HG02610 (cell line): Measurements from ENCODE around the gene TBC1D24.
A peak's percentile ranks its signal among the peaks of the same experiment; 100 is the strongest.

Source experiments
- ATAC-seq: cut with Tn5 transposase; IDR thresholded peaks from one replicate; pipeline ENCODE4 v1.9.1; 2021; ENCODE audit warnings: mild to moderate bottlenecking, moderate library complexity; ENCODE audit not compliant: unreplicated experiment

The TBC1D24 gene

DNA sequence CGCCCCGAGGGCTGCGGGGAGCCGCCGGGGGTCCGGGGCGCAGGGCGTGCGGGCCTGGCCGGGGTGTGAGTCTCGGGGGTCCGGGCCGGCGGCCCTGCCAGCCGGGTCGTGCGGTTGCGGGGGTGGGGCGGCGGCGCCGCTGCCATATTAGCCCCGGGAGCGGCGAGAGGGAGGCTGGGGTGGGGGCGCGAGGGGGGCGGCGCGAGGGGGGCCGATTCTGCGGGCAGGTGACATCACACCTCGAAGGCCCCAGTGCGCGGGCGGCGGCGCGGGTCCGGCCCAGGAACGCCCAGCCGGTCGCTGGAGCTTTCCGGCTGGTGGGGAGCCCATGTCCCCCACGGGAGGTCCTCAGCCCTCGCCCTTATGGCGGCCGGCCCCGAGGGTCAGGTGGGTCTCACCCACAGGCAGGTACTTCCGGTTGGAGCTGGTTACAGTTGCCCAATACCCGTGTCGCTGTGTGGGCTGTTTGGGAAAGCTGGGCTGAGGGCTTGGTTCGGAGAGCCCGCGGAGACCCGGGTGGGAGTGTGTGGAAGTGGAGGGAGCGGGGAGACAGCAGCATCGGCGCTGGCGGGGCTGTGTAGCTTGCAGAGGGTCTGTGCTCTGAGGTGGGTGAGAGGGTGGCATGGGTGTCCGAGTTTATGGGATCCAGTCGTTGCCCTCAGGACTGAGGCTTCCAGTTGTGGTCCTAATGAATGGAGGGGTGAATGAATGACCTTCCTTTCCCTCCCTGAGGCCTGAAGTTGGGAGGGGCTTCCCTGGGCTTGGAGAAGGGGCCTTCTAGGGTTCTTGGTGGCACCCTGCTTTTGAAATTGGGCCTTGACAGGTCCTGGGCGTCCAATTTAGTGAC, 39.6 kb downstream of the TBC1D24 start:
- ATAC-seq, result no peak

DNA sequence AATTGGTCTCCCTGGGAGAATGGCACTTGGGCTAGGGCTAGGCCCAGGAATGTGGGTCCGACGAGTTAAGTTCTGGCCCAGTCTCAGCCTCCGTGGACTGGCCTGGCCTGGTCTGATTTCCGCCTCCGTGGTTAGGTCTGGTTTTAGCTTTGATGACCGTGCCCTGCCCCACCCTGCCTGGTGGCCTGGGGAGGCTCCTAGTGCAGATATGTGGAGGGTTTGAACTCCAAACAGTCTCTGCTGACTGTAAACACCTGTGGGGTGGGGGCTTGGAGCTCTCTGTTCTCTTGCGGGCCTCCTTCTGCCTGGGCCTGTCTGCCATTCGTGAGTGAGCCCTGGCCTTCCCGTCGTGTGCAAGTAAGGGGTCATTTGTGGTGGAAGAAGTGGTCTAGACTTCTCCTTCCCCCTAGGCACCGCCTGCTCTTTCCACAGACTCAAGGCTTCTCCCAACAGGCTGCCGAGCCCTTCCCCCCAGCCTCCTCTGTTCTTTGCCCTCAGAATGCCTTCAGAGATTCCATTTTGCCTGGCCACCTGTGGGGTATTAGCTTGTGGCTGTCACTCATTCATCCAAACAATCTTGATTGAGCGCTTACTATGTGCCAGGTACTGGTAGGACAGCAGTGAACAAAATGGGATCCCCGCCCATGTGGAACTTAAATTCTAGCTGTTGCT, 40.4 kb downstream of the TBC1D24 start:
- no peak for ATAC-seq

DNA sequence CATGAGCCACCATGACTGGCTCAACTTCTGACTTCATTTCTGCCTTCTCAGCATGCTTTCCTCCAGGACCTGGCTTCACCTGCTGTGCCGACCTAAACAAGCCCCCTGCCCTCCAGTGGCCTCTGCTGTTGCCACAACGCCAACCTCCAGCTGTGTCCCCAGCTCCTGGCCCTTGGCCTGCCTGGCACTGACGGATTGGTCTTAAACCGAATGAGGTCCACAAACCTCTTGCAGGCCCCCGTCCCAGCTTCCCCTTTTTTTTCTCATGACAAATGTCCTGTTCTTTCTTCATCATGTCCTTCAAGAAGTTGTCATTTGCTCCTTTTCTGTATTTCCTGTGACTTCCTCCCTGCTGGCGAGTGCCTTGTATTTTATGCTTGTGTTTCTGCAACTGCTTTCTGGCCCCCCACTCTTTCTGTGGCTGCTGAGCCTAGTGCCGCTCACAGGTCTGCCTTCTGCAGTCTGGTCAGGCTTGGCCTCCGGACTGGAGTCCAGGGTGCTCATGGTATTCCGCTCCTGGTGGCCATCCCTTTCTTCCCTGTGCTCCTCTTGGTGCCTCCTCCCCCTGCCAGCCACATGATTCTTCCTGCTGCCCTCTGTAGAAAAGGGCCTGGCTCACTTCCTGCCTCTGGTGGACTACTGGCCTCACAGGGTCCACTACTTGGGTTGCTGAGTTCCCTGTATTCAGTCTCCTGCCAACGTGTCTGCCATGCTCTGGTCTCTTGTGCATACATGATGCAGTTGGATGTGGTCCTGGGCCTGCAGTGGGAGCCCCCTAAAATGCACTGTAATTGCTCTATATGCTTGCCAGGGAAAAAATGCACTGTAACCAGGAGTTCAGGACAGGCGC, 41.7 kb downstream of the TBC1D24 start:
- no peak for ATAC-seq

DNA sequence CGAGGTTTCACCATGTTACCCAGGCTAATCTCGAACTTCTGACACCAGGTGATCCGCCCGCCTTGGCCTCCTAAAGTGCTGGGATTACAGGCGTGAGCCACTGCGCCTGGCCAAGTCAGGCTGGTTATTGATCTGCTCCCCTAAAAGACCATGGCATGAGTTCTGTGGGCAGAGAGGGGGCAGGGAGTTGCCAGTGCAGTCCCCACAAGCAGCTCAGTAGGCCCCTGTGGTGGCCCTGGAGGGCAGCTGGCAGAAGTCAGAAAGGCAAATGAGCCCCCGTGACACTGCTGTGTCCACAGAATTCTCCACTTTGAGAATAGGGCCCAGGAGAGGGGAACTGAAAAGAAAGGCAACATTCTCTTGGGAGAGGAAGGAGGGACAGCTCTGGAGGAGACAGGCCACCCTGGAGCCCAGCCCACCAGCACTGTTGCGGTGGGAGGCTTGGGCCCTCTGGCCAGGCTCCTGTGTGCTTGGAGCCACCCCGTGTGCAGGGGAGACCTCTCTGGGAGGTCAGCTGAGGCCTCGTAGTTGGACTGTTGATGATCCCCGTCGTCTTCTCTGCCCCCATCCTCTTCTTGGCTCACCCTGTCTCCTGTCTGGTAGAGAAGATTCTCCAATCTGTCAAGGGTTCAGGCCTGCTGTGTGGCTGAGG, 43.2 kb downstream of the TBC1D24 start:
- no peak for ATAC-seq

DNA sequence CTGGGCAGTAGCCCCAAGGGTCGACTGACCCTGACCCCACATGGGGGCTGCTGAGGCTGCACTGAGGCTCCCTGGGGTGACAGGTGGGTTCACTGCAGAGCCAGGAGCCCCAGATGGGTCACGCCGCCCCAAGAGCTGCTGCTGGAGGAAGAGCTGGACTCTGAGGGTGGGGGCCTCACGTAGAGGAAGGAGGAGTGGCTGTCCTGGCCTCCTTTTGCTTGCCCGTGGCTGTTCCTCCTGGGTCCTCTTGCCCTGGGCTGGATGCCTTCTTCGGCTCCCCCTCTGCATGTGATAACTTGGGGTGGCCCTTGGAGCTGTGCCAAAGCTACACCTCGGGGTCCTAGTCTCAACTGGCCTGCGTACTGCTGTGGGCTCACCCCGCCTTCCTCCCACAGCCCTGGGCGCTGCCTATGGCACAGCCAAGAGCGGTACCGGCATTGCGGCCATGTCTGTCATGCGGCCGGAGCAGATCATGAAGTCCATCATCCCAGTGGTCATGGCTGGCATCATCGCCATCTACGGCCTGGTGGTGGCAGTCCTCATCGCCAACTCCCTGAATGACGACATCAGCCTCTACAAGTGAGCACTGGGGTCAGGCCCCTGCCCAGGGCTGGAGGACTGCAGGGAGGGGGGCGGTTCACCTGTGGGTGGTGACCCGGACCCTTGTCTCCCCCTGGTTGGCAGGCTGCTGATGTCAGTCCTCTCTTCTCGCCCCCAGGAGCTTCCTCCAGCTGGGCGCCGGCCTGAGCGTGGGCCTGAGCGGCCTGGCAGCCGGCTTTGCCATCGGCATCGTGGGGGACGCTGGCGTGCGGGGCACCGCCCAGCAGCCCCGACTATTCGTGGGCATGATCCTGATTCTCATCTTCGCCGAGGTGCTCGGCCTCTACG, 44.1 kb downstream of the TBC1D24 start:
- ATAC-seq, result no peak

DNA sequence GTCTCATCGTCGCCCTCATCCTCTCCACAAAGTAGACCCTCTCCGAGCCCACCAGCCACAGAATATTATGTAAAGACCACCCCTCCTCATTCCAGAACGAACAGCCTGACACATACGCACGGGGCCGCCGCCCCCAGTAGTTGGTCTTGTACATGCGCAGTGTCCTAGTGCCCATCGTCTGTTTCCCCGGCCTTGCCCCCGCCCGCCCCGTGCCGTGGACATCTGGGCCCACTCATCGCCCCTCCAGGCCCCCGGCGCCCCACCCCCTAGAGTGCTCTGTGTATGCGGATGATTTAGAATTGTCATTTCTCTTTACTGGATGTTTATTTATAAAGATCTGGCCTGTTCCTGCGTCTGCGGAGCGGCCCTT, 44.8 kb downstream of the TBC1D24 start:
- ATAC-seq, result no peak

DNA sequence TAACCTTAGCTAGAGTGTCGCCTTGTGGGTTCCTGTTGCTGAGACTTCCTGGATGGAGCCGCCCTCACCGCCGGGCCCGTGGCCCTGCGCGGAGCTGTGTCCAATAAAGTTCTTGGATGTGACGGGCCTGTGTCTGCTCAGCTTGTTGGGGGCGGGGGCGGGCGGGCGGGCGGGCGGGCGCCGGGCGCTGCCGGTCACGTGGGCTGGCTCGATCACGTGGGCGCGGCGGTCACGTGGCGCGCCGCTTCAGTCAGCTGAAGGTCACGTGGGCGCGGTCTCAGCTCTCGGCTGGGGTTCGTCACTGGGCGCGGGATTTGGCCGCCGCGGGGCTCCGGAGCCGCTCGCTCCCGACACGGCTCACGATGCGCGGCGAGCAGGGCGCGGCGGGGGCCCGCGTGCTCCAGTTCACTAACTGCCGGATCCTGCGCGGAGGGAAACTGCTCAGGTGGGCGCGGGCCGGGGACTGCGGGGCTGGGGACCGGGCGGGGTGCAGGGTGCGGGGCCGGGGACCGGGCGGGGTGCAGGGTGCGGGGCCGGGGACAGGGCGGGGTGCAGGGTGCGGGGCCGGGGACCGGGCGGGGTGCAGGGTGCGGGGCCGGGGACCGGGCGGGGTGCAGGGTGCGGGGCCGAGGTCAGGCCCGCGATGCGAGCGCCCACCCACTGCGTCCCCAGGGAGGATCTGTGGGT, 45.3 kb downstream of the TBC1D24 start, which contains the start of gene AMDHD2:
TSS of gene AMDHD2 (plus strand) at position 275 of the 687 bp plus-strand sequence. CDS start at position 363, 88 bp downstream.
- peak; percentile 34 for ATAC-seq

DNA sequence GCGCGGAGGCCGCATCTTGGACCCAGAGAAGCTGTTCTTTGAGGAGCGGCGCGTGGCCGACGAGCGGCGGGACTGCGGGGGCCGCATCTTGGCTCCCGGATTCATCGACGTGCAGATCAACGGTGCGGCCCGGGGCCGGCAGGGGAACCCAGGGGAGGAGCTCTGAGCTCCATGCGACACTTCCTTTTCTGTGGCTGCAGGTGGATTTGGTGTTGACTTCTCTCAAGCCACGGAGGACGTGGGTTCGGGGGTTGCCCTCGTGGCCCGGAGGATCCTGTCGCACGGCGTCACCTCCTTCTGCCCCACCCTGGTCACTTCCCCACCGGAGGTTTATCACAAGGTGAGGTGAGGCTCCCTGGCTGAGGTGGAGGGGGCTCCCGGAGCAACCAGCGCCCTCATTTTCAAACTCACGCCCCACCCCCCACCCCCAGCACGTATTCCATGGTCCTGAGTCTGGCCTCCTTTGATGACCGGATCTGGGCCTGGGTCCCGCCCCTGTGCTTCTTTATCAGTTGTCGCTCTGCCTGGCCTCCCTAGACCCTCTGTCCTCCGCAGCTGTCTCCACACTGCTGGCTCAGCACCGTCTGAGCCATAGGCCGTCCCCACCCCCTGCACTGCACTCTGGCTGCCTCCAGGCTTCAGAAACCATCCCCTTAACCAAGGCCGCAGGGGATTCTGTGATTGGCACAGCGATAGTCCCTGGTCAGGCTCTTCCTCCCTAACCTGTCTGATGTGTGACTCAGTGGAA, 46.0 kb downstream of the TBC1D24 start:
- no peak for ATAC-seq

DNA sequence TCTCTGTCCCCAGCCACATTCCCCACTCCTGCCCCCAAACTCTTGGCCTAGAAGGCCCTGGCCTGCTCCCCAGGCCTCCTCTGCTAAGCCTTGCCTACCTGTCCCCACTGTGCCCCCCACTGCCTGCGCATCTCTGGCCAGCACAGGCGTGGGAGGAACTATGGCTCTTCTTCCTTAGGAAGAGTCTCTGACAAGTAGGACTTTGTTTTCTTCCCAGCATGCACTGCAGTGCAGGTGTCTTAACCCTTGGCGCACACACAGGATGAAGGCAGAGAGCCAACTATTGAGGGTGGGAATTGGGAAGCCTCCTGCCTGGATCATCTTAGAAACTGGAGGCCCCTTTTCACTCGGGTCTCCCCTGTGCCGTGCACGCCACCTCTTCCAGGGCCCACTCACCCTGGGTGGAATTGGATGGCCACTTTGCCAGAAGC, 48.9 kb downstream of the TBC1D24 start:
- no peak for ATAC-seq

DNA sequence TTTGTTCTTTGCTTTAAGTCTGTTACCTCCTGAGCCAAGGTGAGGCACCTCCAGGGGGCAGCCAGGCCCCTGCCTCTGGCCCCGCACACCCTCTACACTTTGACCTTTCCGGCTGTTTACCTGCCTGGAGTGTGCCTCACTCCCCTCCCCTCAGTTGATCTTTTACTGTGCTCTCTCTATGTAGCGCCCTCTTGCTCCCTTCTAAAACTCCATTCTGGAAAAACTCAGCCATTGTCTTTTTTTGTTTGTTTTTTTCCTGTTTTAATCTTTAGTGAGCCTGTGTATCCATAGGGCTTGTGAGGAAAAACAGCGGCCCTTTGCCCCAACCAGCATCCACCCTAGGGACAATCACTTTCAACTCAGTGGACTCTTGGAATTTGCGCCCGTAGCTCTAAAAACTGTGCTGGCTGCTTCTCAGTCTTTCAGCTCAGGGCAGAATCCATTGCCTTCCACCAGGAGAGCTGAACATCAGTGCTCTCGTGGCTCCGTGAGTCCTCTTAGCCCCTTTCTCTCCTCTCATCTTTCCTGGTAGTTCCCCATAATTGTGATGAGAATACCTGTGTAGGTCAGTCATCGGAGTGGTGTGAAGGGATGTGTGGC, 49.5 kb downstream of the TBC1D24 start:
- ATAC-seq, result no peak

DNA sequence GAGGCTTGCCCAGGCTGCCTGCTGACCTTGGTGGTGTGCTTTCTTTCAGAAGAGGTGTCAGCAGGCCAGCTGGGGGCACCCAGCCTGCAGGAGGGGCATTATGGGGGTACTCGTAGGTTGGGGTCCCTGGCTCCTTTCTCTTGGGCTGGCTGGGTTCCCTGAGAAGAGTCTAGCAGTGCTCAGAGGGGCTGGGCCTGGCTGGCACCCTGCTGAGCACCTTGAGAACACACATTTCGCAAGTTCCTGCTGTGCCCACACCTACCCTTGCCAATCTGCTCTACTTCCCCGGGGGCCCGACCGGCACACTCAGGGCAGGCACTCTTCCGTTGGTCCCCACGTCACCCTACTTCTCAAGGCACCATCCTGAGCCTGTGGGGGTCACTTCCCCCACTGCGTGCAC, 51.2 kb downstream of the TBC1D24 start:
- ATAC-seq, result no peak

DNA sequence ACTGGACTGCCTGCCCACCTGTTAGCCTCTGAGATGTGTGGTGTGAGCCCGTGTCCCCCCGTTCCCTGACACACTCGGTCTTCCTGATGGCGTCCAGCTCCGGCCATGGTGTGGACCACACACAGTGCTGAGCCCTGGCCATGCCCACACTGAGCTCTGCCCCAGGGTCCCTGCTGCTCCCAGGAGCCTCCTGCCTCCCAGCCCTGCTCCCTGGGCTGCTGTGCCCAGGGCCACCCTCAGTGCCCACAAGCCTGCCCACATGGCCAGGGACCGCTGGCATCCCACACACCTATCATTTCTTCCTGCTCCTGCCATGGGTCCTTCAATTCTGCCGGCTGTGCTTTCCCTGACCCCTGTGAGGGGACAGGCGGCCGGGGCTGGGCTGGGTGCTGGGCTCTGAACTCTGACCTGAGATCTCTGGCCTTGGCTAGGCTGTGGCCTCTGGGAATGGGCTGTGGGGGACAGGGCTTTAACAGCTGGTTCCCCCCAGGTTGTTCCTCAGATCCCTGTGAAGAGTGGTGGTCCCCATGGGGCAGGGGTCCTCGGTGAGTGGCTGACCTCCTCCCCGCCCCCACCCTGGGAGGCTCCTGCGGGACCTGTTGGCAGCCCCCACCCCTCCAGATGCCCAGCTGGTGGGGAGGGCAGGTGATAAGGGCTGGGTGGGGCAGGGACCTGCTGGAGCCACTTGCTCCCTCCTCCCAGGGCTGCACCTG, 52.3 kb downstream of the TBC1D24 start:
- no peak for ATAC-seq

DNA sequence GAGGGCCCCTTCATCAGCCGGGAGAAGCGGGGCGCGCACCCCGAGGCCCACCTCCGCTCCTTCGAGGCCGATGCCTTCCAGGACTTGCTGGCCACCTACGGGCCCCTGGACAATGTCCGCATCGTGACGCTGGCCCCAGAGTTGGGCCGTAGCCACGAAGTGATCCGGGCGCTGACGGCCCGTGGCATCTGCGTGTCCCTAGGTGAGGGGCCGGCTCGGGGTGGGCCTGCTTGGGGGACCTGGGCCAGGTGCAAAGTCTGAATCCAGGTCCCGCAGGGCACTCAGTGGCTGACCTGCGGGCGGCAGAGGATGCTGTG, 52.8 kb downstream of the TBC1D24 start:
- no peak for ATAC-seq

DNA sequence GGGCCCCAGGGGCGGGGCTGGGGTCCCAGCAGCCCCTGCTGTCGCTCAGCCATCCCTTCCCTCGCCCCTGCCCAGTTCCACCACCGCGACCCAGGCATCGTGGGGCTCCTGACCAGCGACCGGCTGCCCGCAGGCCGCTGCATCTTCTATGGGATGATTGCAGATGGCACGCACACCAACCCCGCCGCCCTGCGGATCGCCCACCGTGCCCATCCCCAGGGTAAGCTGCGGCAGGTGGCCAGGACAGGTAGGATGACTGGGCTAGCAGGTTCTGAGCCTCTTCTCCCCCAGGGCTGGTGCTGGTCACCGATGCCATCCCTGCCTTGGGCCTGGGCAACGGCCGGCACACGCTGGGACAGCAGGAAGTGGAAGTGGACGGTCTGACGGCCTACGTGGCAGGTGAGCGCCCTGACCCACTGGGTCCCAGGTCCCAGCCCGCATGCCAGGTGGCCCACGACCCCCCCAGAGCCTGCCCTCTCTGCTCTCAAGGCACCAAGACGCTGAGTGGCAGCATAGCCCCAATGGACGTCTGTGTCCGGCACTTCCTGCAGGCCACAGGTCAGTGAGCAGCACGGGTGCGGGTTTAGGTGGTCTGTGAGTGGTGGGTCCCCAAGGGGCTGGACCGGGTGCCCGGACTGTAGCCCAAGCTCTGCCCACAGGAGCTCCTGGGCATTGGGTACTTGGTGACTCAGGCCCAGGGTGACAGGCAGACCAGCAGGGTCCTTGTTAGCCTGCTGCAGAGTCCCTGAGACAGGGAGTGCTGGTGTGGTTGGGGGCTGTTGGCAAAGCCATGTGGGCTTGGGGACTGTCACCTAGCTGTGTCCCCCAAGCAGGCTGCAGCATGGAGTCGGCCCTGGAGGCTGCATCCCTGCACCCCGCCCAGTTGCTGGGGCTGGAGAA, 53.5 kb downstream of the TBC1D24 start:
- ATAC-seq, result no peak

DNA sequence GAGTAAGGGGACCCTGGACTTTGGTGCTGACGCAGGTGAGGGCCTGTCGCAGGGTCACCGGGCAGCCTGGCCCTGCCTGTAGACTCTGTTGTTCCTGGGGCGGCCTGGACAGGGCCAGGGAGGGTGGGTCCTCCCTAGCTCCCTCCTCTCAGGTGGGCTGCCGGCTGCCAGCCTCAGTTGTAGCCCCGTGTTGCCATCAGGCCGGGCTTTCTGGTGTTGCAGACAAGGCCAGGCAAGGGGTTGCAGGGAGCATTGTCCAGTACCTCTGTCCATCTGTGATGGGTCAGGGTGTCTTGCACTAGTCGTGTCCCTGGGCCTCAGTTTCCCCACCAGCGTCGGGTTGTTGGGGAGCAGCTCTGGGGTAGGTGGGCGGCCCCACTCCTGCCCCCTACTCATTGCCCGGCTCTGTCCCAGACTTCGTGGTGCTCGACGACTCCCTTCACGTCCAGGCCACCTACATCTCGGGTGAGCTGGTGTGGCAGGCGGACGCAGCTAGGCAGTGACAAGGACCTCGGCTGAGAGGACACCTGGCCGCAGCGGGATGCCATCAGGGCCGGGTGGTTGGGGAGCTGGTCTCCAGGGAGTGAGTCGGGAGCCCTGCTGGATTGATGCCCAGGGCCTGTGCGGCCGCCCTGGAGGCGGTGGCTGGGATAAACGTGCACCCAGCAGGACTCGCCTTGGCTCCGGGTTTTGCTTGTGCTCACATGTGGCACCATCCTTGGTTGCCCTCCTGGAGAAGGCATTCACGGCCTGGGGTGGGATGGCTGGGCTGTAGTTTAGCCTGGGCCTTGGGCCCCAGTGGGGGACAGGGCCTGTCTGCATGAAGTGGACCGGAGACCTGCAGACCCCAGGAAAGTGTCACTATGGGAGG, 54.4 kb downstream of the TBC1D24 start:
- ATAC-seq, result no peak
